Uterus (tissue), 2 donors: ENCODE measurements around the gene TADA3.

Experiments used
- POLR2A ChIP-seq, 2 donors: fragments of 450-650 bp; IDR thresholded peaks; one replicate each; pipeline ENCODE4 v1.6.1; 2016; ENCODE audit warnings: antibody characterized with exemption in 2 of 2, mild to moderate bottlenecking in 1 of 2, moderate library complexity in 1 of 2
- TF ChIP-seq, protein P1 (sequence below), 4 experiments: fragments of 200-600 bp in 2 of 4; fragments of 450-650 bp in 2 of 4; sonication (generic) in 2 of 4; IDR thresholded peaks; one replicate each; pipeline ENCODE4 v1.5.1; 2016 to 2019; ENCODE audit warnings: antibody characterized with exemption in 4 of 4, mild to moderate bottlenecking in 2 of 4, moderate library complexity in 1 of 4

- TF ChIP-seq, protein P1, sequence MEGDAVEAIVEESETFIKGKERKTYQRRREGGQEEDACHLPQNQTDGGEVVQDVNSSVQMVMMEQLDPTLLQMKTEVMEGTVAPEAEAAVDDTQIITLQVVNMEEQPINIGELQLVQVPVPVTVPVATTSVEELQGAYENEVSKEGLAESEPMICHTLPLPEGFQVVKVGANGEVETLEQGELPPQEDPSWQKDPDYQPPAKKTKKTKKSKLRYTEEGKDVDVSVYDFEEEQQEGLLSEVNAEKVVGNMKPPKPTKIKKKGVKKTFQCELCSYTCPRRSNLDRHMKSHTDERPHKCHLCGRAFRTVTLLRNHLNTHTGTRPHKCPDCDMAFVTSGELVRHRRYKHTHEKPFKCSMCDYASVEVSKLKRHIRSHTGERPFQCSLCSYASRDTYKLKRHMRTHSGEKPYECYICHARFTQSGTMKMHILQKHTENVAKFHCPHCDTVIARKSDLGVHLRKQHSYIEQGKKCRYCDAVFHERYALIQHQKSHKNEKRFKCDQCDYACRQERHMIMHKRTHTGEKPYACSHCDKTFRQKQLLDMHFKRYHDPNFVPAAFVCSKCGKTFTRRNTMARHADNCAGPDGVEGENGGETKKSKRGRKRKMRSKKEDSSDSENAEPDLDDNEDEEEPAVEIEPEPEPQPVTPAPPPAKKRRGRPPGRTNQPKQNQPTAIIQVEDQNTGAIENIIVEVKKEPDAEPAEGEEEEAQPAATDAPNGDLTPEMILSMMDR (IDR thresholded peaks at IDR 0.05), result no peak
- no peak for TF ChIP-seq POLR2A (IDR thresholded peaks at IDR 0.05)
These were observed 30.4 kb downstream of the TADA3 start for GRCh38 chr3:9761919-9762318.
